ENCODE data around the gene RCAN1. TPM values are rescaled to one million over a fixed set of nuclear protein-coding genes. Genes with fewer than 3 reads are reported as not detected.

Gene RCAN1
- total RNA-seq, 1 experiment from 2014 or later, result 9.7 TPM

- H3K4me2 ChIP-seq (ENCODE audit: low read length), result no peak overlapping the region
- BruUV-seq (replicated peaks), result no TSS peak
- no peaks in the 10 kb centered on the region for H3K27me3 ChIP-seq (ENCODE audit: insufficient read depth, low read length)
- H3K4me1 ChIP-seq (ENCODE audit: control insufficient read depth in 1 of 2, insufficient read depth in 2 of 2, low read length in 2 of 2), result peaks cover 0 to 12% of the 10 kb centered on the region in 2 experiments; a peak in 2 of 4 replicates
- H3K4me3 ChIP-seq (replicated peaks in 1 of 2; ENCODE audit: low read depth in 1 of 2, low read length in 2 of 2), result no peak overlapping the region
- ChIA-PET CTCF (interaction anchor here (2.3 kb wide), 1 partner anchor 9 kb away, joined by 6 read pairs; no protein-coding TSS in a partner anchor), POLR2A (no interaction called here), RAD21 (ENCODE audit: low non-redundant PET in 1 of 2, low total read pairs in 2 of 2, uncharacterized antibody in 2 of 2, unreplicated experiment in 2 of 2) (no interaction called here)
- no peak overlapping the region for H3K9ac ChIP-seq (ENCODE audit: low read length)
- no peaks in the 10 kb centered on the region for H3K36me3 ChIP-seq (ENCODE audit: control insufficient read depth in 1 of 2, insufficient read depth in 2 of 2, low read length in 2 of 2)
- peaks cover 0 to 5% of the 10 kb centered on the region in 2 experiments; a peak in 1 of 4 replicates for H3K9me3 ChIP-seq (ENCODE audit: control insufficient read depth in 1 of 2, insufficient read depth in 1 of 2, low read depth in 1 of 2, low read length in 2 of 2)
- H2AFZ ChIP-seq (ENCODE audit: low read depth, low read length, poor library complexity, severe bottlenecking), result no peak overlapping the region
- intact Hi-C loops (cut with micrococcal nuclease), result loop anchor here (10.0 kb wide), 1 partner anchor 62 kb away; the partner anchor contains the start of gene RCAN1
- no peaks in the 10 kb centered on the region for H3K79me2 ChIP-seq (ENCODE audit: insufficient read depth, low read length)
- H3K9me2 ChIP-seq (ENCODE audit: insufficient read depth), result no peaks in the 10 kb centered on the region
- ATAC-seq (no peak), DNase-seq (ENCODE audit: low read depth, low spot score) (no peak)
- H4K20me1 ChIP-seq (ENCODE audit: insufficient read depth), result no peaks in the 10 kb centered on the region
- H3K27ac ChIP-seq (ENCODE audit: low read depth, low read length), result no peak overlapping the region
- TF ChIP-seq, protein P1, sequence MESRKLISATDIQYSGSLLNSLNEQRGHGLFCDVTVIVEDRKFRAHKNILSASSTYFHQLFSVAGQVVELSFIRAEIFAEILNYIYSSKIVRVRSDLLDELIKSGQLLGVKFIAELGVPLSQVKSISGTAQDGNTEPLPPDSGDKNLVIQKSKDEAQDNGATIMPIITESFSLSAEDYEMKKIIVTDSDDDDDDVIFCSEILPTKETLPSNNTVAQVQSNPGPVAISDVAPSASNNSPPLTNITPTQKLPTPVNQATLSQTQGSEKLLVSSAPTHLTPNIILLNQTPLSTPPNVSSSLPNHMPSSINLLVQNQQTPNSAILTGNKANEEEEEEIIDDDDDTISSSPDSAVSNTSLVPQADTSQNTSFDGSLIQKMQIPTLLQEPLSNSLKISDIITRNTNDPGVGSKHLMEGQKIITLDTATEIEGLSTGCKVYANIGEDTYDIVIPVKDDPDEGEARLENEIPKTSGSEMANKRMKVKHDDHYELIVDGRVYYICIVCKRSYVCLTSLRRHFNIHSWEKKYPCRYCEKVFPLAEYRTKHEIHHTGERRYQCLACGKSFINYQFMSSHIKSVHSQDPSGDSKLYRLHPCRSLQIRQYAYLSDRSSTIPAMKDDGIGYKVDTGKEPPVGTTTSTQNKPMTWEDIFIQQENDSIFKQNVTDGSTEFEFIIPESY (IDR thresholded peaks at IDR 0.05; ENCODE audit: extremely low read depth, insufficient replicate concordance, low read length), result no peak
- TF ChIP-seq POLR2AphosphoS5 (IDR thresholded peaks at IDR 0.05; ENCODE audit: low read depth, low read length), result no peak
- no peak for TF ChIP-seq EZH2 (IDR thresholded peaks at IDR 0.05)
- TF ChIP-seq YY1 (IDR thresholded peaks at IDR 0.05; ENCODE audit: extremely low read depth, insufficient replicate concordance, low read depth, low read length), result no peak
- TF ChIP-seq RAD21 (IDR thresholded peaks at IDR 0.05; ENCODE audit: low read depth), result no peak
- TF ChIP-seq EGR1 (IDR thresholded peaks at IDR 0.05; ENCODE audit: low read depth), result no peak
- no peak for TF ChIP-seq CBX3 (IDR thresholded peaks at IDR 0.05; ENCODE audit: low read depth)
- TF ChIP-seq POLR2A (IDR thresholded peaks at IDR 0.05; ENCODE audit: borderline replicate concordance, extremely low read depth, insufficient read depth, insufficient read length), result no peak
- no peak for TF ChIP-seq SRF (IDR thresholded peaks at IDR 0.05; ENCODE audit: low read depth)
- TF ChIP-seq SIN3A (IDR thresholded peaks at IDR 0.05; ENCODE audit: low read depth), result no peak
- TF ChIP-seq JUND (IDR thresholded peaks at IDR 0.05), result no peak
- TF ChIP-seq EZH2phosphoT487 (IDR thresholded peaks at IDR 0.05; ENCODE audit: borderline replicate concordance), result no peak
- TF ChIP-seq, protein P2, sequence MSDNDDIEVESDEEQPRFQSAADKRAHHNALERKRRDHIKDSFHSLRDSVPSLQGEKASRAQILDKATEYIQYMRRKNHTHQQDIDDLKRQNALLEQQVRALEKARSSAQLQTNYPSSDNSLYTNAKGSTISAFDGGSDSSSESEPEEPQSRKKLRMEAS (IDR thresholded peaks at IDR 0.05), result no peak
- no peak for TF ChIP-seq FOSL1 (IDR thresholded peaks at IDR 0.05; ENCODE audit: low read depth)
- no peak for TF ChIP-seq CTCF (IDR thresholded peaks at IDR 0.05 in 2 of 3, conservative IDR thresholded peaks at IDR 0.05 in 1 of 3; ENCODE audit: borderline replicate concordance in 1 of 3, insufficient read depth in 1 of 3, low read depth in 2 of 3, low read length in 2 of 3)
- TF ChIP-seq CEBPB (IDR thresholded peaks at IDR 0.05; ENCODE audit: low read depth), result no peak
Observed at GRCh38 chr21:34552360-34553098, 62.4 kb downstream of the RCAN1 start.
